A549 (cell line): ENCODE data around the gene MUC12.

Experiments used
- EHMT2 ChIP-seq: fragments of 200-600 bp; sonication (generic); IDR thresholded peaks from 2 replicates; pipeline ENCODE4 v1.6.1; 2016; ENCODE audit warnings: antibody characterized with exemption, low read depth, mild to moderate bottlenecking, moderate library complexity
- EP300 ChIP-seq, 2 experiments: fragments of >200 bp; sonication (Bioruptor Twin); formaldehyde crosslinking; IDR thresholded peaks; 2 replicates in 1 of 2; 3 replicates in 1 of 2; pipeline ENCODE4 v1.6.1; 2016 to 2017
- FOSB ChIP-seq: fragments of 250-450 bp; sonication (Bioruptor Pico); IDR thresholded peaks from 2 replicates; pipeline ENCODE4 v1.5.0; 2020; ENCODE audit warnings: mild to moderate bottlenecking, moderate library complexity
- MAFK ChIP-seq: fragments of 450-650 bp; IDR thresholded peaks from 2 replicates; pipeline ENCODE4 v1.6.1; 2014; ENCODE audit not compliant: partially characterized antibody
- NPAS2 ChIP-seq: fragments of 250-450 bp; sonication (Bioruptor Pico); IDR thresholded peaks from 2 replicates; pipeline ENCODE4 v1.8.0; 2022; ENCODE audit warnings: mild to moderate bottlenecking, moderate library complexity, borderline replicate concordance
- POLR2A ChIP-seq: IDR thresholded peaks from 2 replicates; pipeline ENCODE4 v1.6.1; 2012; ENCODE audit warnings: mild to moderate bottlenecking, low read length
- RAD21 ChIP-seq, 2 experiments: fragments of >200 bp in 1 of 2; sonication (Bioruptor Twin) in 1 of 2; formaldehyde crosslinking in 1 of 2; IDR thresholded peaks in 1 of 2; conservative IDR thresholded peaks in 1 of 2; 2 replicates in 1 of 2; 3 replicates in 1 of 2; pipeline ENCODE4 v1.6.1; 2012 to 2018; ENCODE audit warnings: inconsistent platforms in 1 of 2
- ZFP36 ChIP-seq: fragments of 450-650 bp; IDR thresholded peaks from 2 replicates; pipeline ENCODE4 v1.6.1; 2014; ENCODE audit warnings: borderline replicate concordance; ENCODE audit not compliant: partially characterized antibody
- TF ChIP-seq, protein P1 (sequence below): fragments of >200 bp; sonication (Bioruptor Twin); formaldehyde crosslinking; IDR thresholded peaks from 3 replicates; pipeline ENCODE4 v1.5.1; 2016

DNA sequence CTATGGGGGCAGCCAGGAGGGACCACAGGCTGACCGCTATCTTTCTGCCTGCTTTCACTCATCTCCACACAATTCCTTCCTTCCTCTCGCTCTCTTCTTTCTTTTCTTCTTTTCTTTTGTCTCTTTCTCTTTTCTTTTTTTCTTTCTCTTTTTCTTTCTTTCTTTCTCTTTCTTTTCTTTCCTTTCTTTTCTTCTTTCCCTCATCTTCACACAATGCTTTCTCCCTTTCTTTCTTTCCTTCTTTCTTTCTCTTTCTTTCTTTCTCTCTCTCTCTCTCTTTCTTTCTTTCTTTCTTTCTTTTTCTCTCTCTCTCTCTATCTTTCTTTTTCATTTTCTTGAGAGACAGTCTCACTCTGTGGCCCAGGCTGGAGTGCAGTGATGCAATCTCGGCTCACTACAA is 6.8 kb upstream of the MUC12 start:
- TF ChIP-seq, protein P1, sequence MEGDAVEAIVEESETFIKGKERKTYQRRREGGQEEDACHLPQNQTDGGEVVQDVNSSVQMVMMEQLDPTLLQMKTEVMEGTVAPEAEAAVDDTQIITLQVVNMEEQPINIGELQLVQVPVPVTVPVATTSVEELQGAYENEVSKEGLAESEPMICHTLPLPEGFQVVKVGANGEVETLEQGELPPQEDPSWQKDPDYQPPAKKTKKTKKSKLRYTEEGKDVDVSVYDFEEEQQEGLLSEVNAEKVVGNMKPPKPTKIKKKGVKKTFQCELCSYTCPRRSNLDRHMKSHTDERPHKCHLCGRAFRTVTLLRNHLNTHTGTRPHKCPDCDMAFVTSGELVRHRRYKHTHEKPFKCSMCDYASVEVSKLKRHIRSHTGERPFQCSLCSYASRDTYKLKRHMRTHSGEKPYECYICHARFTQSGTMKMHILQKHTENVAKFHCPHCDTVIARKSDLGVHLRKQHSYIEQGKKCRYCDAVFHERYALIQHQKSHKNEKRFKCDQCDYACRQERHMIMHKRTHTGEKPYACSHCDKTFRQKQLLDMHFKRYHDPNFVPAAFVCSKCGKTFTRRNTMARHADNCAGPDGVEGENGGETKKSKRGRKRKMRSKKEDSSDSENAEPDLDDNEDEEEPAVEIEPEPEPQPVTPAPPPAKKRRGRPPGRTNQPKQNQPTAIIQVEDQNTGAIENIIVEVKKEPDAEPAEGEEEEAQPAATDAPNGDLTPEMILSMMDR, result no peak
- TF ChIP-seq RAD21 (conservative IDR thresholded peaks at IDR 0.05 in 1 of 2, IDR thresholded peaks at IDR 0.05 in 1 of 2), result no peak
- TF ChIP-seq POLR2A, result no peak
- no peak for TF ChIP-seq EHMT2
- no peak for TF ChIP-seq ZFP36
- no peak for TF ChIP-seq MAFK
- no peak for TF ChIP-seq FOSB (CRISPR knock-in tag)
- TF ChIP-seq EP300 (IDR thresholded peaks at IDR 0.05), result no peak
- no peak for TF ChIP-seq NPAS2
